Parathyroid adenoma (tissue), 2 donors: Measurements from ENCODE around the gene SMARCA4.

Experiments
- H2AFZ ChIP-seq: fragments of 300-600 bp; sonication (generic); one replicate; pipeline ENCODE4 v1.7.0; 2017; ENCODE audit warnings: antibody characterized with exemption, mild to moderate bottlenecking
- H3K27ac ChIP-seq: fragments of 300-600 bp; sonication (generic); one replicate; pipeline ENCODE4 v1.7.0; 2017
- H3K27me3 ChIP-seq: fragments of 300-600 bp; sonication (generic); one replicate; pipeline ENCODE4 v1.7.0; 2017; ENCODE audit warnings: low read length; ENCODE audit not compliant: control insufficient read depth, insufficient read depth
- H3K36me3 ChIP-seq: fragments of 300-600 bp; sonication (generic); one replicate; pipeline ENCODE4 v1.7.0; 2017; ENCODE audit warnings: low read length; ENCODE audit not compliant: control insufficient read depth, insufficient read depth
- H3K4me1 ChIP-seq: fragments of 300-600 bp; sonication (generic); one replicate; pipeline ENCODE4 v1.7.0; 2017; ENCODE audit warnings: control low read depth
- H3K4me2 ChIP-seq: fragments of 300-600 bp; sonication (generic); one replicate; pipeline ENCODE4 v1.7.0; 2017; ENCODE audit warnings: low read length
- H3K4me3 ChIP-seq: fragments of 300-600 bp; sonication (generic); one replicate; pipeline ENCODE4 v1.7.0; 2017; ENCODE audit warnings: low read depth, low read length
- H3K79me2 ChIP-seq: fragments of 300-600 bp; sonication (generic); one replicate; pipeline ENCODE4 v1.7.0; 2017; ENCODE audit warnings: control low read depth
- H3K9ac ChIP-seq: fragments of 300-600 bp; sonication (generic); one replicate; pipeline ENCODE4 v1.7.0; 2017; ENCODE audit warnings: mild to moderate bottlenecking
- H3K9me3 ChIP-seq: fragments of 300-600 bp; sonication (generic); one replicate; pipeline ENCODE4 v1.7.0; 2017; ENCODE audit warnings: low read length; ENCODE audit not compliant: control insufficient read depth
- TF ChIP-seq, protein P1 (sequence below): fragments of 300-600 bp; sonication (generic); IDR thresholded peaks from one replicate; pipeline ENCODE4 v1.7.0; 2017; ENCODE audit warnings: antibody characterized with exemption, mild to moderate bottlenecking
- donor health status: primary hyperparathyroidism.

The SMARCA4 gene

DNA sequence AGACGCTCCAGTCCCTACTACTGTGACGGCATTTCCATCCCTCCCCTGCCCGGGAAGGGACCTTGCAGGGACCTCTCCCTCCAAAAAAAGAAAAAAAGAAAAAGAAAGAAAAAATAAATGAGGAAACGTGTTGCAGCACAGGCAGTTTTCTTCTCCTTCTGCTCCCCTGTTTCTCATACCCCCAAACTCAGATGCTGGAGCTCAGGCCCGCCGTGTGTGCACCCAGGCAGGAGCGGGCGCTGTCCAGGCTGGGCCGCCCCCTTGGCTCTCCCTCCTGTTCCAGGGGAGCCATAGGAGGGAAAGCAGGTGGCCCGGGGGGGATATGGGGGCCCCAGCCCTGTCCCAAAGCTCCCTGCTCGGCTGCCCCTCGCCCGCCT, 38.2 kb upstream of the SMARCA4 start:
- Histone ChIP-seq H3K27ac (no peak overlapping the region), H3K36me3 (no peaks in the 10 kb centered on the region), H3K9me3 (no peaks in the 10 kb centered on the region), H3K4me1 (peaks cover 2% of the 10 kb centered on the region), H3K27me3 (no peaks in the 10 kb centered on the region), H3K4me3 (no peak overlapping the region), H3K79me2 (no peaks in the 10 kb centered on the region), H2AFZ (no peak overlapping the region), H3K9ac (no peak overlapping the region), H3K4me2 (no peak overlapping the region)
- TF ChIP-seq, protein P1, sequence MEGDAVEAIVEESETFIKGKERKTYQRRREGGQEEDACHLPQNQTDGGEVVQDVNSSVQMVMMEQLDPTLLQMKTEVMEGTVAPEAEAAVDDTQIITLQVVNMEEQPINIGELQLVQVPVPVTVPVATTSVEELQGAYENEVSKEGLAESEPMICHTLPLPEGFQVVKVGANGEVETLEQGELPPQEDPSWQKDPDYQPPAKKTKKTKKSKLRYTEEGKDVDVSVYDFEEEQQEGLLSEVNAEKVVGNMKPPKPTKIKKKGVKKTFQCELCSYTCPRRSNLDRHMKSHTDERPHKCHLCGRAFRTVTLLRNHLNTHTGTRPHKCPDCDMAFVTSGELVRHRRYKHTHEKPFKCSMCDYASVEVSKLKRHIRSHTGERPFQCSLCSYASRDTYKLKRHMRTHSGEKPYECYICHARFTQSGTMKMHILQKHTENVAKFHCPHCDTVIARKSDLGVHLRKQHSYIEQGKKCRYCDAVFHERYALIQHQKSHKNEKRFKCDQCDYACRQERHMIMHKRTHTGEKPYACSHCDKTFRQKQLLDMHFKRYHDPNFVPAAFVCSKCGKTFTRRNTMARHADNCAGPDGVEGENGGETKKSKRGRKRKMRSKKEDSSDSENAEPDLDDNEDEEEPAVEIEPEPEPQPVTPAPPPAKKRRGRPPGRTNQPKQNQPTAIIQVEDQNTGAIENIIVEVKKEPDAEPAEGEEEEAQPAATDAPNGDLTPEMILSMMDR, result no peak

DNA sequence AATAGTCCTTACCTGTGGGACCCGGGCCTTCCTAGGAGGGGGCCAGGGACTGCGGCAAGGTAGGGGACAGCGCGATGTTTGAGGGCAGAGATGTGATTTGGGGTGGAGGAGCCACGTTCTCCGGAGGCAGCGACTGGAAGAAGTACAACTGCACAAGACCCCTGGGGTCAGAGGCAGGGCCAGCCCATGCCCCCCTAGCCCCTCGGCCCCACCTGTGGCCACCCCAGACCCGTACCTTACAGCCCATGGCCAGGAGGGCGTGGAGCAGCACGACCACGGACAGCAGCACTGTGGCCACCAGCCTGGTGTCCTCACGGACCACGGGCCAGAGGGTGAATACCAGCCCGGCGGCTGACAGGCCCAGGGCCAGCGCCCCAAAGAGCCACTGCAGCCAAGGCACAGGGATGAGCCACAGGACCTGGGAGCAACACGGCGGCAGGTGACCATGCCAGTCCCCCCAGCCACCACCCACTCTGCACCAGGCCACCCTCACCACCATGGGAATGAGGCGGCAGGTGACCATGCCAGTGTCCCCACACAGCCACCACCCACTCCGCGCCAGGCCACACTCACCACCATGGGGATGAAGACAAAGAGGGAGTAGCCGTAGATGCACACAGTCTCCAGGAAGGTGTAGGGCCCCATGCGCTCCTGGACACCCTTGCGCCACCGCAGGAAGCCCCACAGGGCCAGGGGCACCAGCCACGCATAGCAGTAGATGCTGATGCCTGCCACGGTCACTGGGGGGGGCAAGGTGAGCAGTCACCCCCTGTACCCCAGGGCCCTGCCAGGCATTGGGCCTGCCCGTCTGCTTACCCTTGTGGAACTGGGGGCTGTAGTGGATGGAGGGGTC, 37.3 kb upstream of the SMARCA4 start:
- Histone ChIP-seq H3K9me3 (no peaks in the 10 kb centered on the region), H3K36me3 (no peaks in the 10 kb centered on the region), H3K4me2 (no peak overlapping the region), H3K27ac (no peak overlapping the region), H3K9ac (no peak overlapping the region), H3K4me1 (peaks cover 4% of the 10 kb centered on the region), H3K79me2 (no peaks in the 10 kb centered on the region), H3K4me3 (no peak overlapping the region), H2AFZ (no peak overlapping the region), H3K27me3 (no peaks in the 10 kb centered on the region)
- TF ChIP-seq, protein P1, result no peak

DNA sequence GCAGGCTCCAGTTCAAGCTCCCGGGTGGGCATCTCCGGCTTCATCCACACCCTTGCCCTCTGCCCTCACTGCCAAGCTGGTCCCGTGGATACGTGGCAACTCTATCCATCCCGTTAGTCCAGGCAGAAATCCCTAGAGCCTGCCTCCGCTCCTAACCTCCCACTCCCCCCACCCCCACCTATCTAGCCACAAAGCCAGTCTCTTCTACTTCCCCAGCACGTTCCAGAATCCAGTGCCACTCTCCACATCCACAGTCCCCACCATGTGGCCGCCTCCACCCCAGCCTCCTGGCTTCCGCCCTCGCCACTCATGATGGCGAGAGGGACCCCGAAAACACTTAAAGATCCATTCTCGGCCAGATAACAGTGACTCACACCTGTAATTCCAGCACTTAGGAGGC, 36.2 kb upstream of the SMARCA4 start:
- peaks cover 4% of the 10 kb centered on the region for H3K79me2 ChIP-seq
- H3K27me3 ChIP-seq, result no peaks in the 10 kb centered on the region
- H3K36me3 ChIP-seq, result no peaks in the 10 kb centered on the region
- H3K27ac ChIP-seq, result no peak overlapping the region
- no peak overlapping the region for H3K9ac ChIP-seq
- H3K4me1 ChIP-seq, result peaks cover 4% of the 10 kb centered on the region
- H3K4me3 ChIP-seq, result no peak overlapping the region
- no peak overlapping the region for H3K4me2 ChIP-seq
- no peaks in the 10 kb centered on the region for H3K9me3 ChIP-seq
- TF ChIP-seq, protein P1, result no peak
- H2AFZ ChIP-seq, result no peak overlapping the region

DNA sequence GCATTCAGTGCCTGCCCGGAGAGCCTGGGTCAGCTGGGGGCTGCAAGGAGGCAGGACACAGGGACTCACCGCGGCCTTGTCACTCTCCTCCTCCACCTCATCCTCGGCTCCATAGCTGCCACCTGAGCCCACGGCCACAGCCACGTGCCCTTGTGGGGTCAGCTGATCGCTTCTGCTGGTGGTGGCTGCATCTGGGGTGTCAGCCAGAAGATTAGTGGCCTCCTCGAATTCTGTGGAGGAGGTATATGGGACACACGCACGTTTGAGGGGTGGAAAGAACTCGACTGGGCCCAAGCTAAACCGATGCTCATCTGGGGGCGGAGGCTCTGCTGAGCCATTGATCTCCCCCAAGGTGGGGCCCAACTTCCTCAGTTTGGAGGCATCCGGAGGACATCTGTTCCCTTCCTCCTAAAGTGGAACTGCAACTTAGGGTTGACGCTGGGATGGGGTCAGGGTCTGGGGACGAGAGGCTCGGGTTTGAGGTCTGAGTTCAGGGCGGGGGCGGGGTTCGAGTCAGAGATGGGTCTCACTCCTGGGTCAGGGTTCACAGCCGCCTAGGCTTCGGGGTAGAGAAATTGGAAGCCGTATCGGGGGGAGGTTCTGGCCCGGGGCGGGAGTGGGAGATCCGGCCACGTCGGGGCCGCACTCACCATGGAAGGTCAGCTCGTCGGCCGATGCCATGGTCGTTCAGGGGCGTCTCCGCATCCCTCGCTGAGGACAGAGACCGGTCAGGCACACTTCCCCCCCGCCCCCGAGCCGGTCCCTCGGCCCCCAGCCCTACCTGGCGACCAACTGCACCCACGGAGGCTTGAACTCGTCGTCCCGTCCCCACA, 32.9 kb upstream of the SMARCA4 start:
- TF ChIP-seq, protein P1, result no peak
- Histone ChIP-seq H3K27me3 (no peaks in the 10 kb centered on the region), H3K4me2 (peak overlapping the region; percentile 64), H2AFZ (peak overlapping the region; percentile 14), H3K4me3 (peak overlapping the region; percentile 88), H3K9me3 (no peaks in the 10 kb centered on the region), H3K4me1 (peaks cover 4% of the 10 kb centered on the region), H3K36me3 (no peaks in the 10 kb centered on the region), H3K9ac (peak overlapping the region; percentile 3), H3K27ac (peak overlapping the region; percentile 52), H3K79me2 (peaks cover 23% of the 10 kb centered on the region)
